ENCODE data around the gene ZNF469. TPM values are rescaled to one million over a fixed set of nuclear protein-coding genes. Genes with fewer than 3 reads are reported as not detected.

ZNF469 gene
- total RNA-seq, 1 experiment from 2014 or later, result 3.2 TPM

- Mint-ChIP-seq H3K27me3 (ENCODE audit: low read depth) (no peaks in the 10 kb centered on the region; the same call in 1 of the 2 replicates), H3K4me1 (no peaks in the 10 kb centered on the region), H3K9me3 (peaks cover 11% of the 10 kb centered on the region; the same call in 1 of the 2 replicates), H3K4me3 (no peak overlapping the region), H3K27ac (no peak overlapping the region), H3K36me3 (no peaks in the 10 kb centered on the region)
- TF ChIP-seq ZBTB21 (CRISPR knock-in tag; IDR thresholded peaks at IDR 0.05; ENCODE audit: borderline replicate concordance) (no peak), ZBTB43 (CRISPR knock-in tag; IDR thresholded peaks at IDR 0.05) (no peak), ATF2 (CRISPR knock-in tag; IDR thresholded peaks at IDR 0.05; ENCODE audit: borderline replicate concordance, low read depth) (no peak)
- ATAC-seq (0 out of 2 replicates have a peak, but pooled peaks have one; percentile 30), DNase-seq (ENCODE audit: low spot score) (no peak)
- POLR2A ChIA-PET, result no interaction called here
- CTCF ChIA-PET, result interaction anchor here (0.9 to 1.3 kb wide), 3 partner anchors 19 to 105 kb away, joined by 3 to 4 read pairs (median 3); no protein-coding TSS in a partner anchor
Measured at GRCh38 chr16:88403794-88404581, 21.2 kb downstream of the ZNF469 start.

- H3K9me3 Mint-ChIP-seq, result peaks cover 11% of the 10 kb centered on the region; the same call in 1 of the 2 replicates
- TF ChIP-seq E2F5 (CRISPR knock-in tag; IDR thresholded peaks at IDR 0.05) (no peak), MLX (CRISPR knock-in tag; IDR thresholded peaks at IDR 0.05) (no peak), ZSCAN18 (CRISPR knock-in tag; IDR thresholded peaks at IDR 0.05) (no peak), E2F1 (CRISPR knock-in tag; IDR thresholded peaks at IDR 0.05) (no peak), PREB (CRISPR knock-in tag; IDR thresholded peaks at IDR 0.05; ENCODE audit: borderline replicate concordance) (no peak), ETV6 (CRISPR knock-in tag; IDR thresholded peaks at IDR 0.05) (no peak), HMGXB4 (CRISPR knock-in tag; IDR thresholded peaks at IDR 0.05) (no peak), NR2C2 (CRISPR knock-in tag; IDR thresholded peaks at IDR 0.05) (no peak), RORB (CRISPR knock-in tag; IDR thresholded peaks at IDR 0.05) (no peak), IRF2 (CRISPR knock-in tag; IDR thresholded peaks at IDR 0.05; ENCODE audit: borderline replicate concordance, low read depth) (no peak)
- DNase-seq (ENCODE audit: low spot score), result no peak
- no peaks in the 10 kb centered on the region for H3K36me3 Mint-ChIP-seq
- no peaks in the 10 kb centered on the region for H3K4me1 Mint-ChIP-seq
- H3K4me3 Mint-ChIP-seq, result no peak overlapping the region
- 0 out of 2 replicates have a peak overlapping the region, but pooled peaks have one; percentile 50 for H3K27ac Mint-ChIP-seq
- POLR2A ChIA-PET, result no interaction called here
- ATAC-seq, result no peak
- CTCF ChIA-PET, result interaction anchor here (1.0 to 3.1 kb wide), 2 partner anchors 28 to 32 kb away, joined by 3 to 16 read pairs; no protein-coding TSS in a partner anchor
- no peaks in the 10 kb centered on the region; the same call in 1 of the 2 replicates for H3K27me3 Mint-ChIP-seq (ENCODE audit: low read depth)
Measured at GRCh38 chr16:88404769-88405168, 22.0 kb downstream of the ZNF469 start.

All from WTC11 (cell line).